Measurements from ENCODE around the gene STARD13. TPM values are rescaled to one million over a fixed set of nuclear protein-coding genes. Genes with fewer than 3 reads are reported as not detected.

The STARD13 gene
- total RNA-seq, 1 experiment from 2014 or later, result 4.1 TPM

- no peak for TF ChIP-seq MAX (IDR thresholded peaks at IDR 0.05)
- no peak for TF ChIP-seq EZH2phosphoT487 (IDR thresholded peaks at IDR 0.05; ENCODE audit: borderline replicate concordance)
These were observed 111.1 kb downstream of the STARD13 start (continued) for GRCh38 chr13:33174491-33174890.

- H3K4me3 ChIP-seq (replicated peaks in 1 of 2; ENCODE audit: low read depth in 1 of 2, low read length in 2 of 2), result no peak overlapping the region
- no peaks in the 10 kb centered on the region for H3K79me2 ChIP-seq (ENCODE audit: insufficient read depth, low read length)
- intact Hi-C loops (cut with micrococcal nuclease), result no loop called here
- BruUV-seq (replicated peaks), result no TSS peak
- peak; percentile 44; the same call in 1 of the 2 replicates for ATAC-seq
- ChIA-PET CTCF (no interaction called here), RAD21 (ENCODE audit: low non-redundant PET in 1 of 2, low total read pairs in 2 of 2, uncharacterized antibody in 2 of 2, unreplicated experiment in 2 of 2) (no interaction called here), POLR2A (no interaction called here)
- no peak overlapping the region for H3K27ac ChIP-seq (ENCODE audit: low read depth, low read length)
- no peak for DNase-seq (ENCODE audit: low read depth, low spot score)
- no peak overlapping the region for H2AFZ ChIP-seq (ENCODE audit: low read depth, low read length, poor library complexity, severe bottlenecking)
- H3K9me3 ChIP-seq (ENCODE audit: control insufficient read depth in 1 of 2, insufficient read depth in 1 of 2, low read depth in 1 of 2, low read length in 2 of 2), result no peaks in the 10 kb centered on the region
- H3K9me2 ChIP-seq (ENCODE audit: insufficient read depth), result no peaks in the 10 kb centered on the region
- no peak overlapping the region for H3K9ac ChIP-seq (ENCODE audit: low read length)
- no peaks in the 10 kb centered on the region for H3K27me3 ChIP-seq (ENCODE audit: insufficient read depth, low read length)
- no peak overlapping the region for H3K4me2 ChIP-seq (ENCODE audit: low read length)
- TF ChIP-seq RAD21 (IDR thresholded peaks at IDR 0.05; ENCODE audit: low read depth) (no peak), FOSL1 (IDR thresholded peaks at IDR 0.05; ENCODE audit: low read depth) (no peak), SP1 (IDR thresholded peaks at IDR 0.05; ENCODE audit: low read depth) (no peak), REST (IDR thresholded peaks at IDR 0.05; ENCODE audit: low read depth) (no peak), POLR2A (IDR thresholded peaks at IDR 0.05; ENCODE audit: borderline replicate concordance, extremely low read depth, insufficient read depth, insufficient read length) (no peak), EGR1 (IDR thresholded peaks at IDR 0.05; ENCODE audit: low read depth) (no peak), ELF1 (IDR thresholded peaks at IDR 0.05; ENCODE audit: borderline replicate concordance, low read depth) (no peak), YY1 (IDR thresholded peaks at IDR 0.05; ENCODE audit: extremely low read depth, insufficient replicate concordance, low read depth, low read length) (no peak), ZNF274 (IDR thresholded peaks at IDR 0.05; ENCODE audit: low read depth, low read length) (no peak), EZH2phosphoT487 (IDR thresholded peaks at IDR 0.05; ENCODE audit: borderline replicate concordance) (no peak), ZFX (IDR thresholded peaks at IDR 0.05) (no peak), CEBPB (IDR thresholded peaks at IDR 0.05; ENCODE audit: low read depth) (no peak), JUND (IDR thresholded peaks at IDR 0.05) (no peak), ATF3 (IDR thresholded peaks at IDR 0.05) (no peak), POLR2AphosphoS5 (IDR thresholded peaks at IDR 0.05; ENCODE audit: low read depth, low read length) (no peak), CBX3 (IDR thresholded peaks at IDR 0.05; ENCODE audit: low read depth) (no peak), SIN3A (IDR thresholded peaks at IDR 0.05; ENCODE audit: low read depth) (no peak), TCF7L2 (IDR thresholded peaks at IDR 0.05; ENCODE audit: borderline replicate concordance, extremely low read depth, insufficient read depth, insufficient read length) (no peak), MAX (IDR thresholded peaks at IDR 0.05) (no peak), ZBTB33 (IDR thresholded peaks at IDR 0.05; ENCODE audit: extremely low read depth, insufficient replicate concordance, low read length) (no peak)
- H3K36me3 ChIP-seq (ENCODE audit: control insufficient read depth in 1 of 2, insufficient read depth in 2 of 2, low read length in 2 of 2), result no peaks in the 10 kb centered on the region
- peaks cover 6 to 18% of the 10 kb centered on the region in 2 experiments; a peak in 3 of 4 replicates for H3K4me1 ChIP-seq (ENCODE audit: control insufficient read depth in 1 of 2, insufficient read depth in 2 of 2, low read length in 2 of 2)
- H4K20me1 ChIP-seq (ENCODE audit: insufficient read depth), result no peaks in the 10 kb centered on the region
These were observed 112.6 kb downstream of the STARD13 start for GRCh38 chr13:33172911-33173310.
